Stomach (tissue), 9 donors: Measurements from ENCODE around the gene KCNH6. TPM values are rescaled to one million over a fixed set of nuclear protein-coding genes. Genes with fewer than 3 reads are reported as not detected.

ENCODE experiments used
- DNase-seq, 2 donors: peaks; one replicate each; pipeline versions ENCODE4 v3.0.0 to v3.0.0-alpha.2; 2013 to 2019
- H3K27ac ChIP-seq, 5 donors: fragments of 200-600 bp in 4 of 5; sonication (generic) in 4 of 5; one replicate each; pipeline ENCODE4 v1.5.1; 2013 to 2019; ENCODE audit warnings: mild to moderate bottlenecking in 1 of 5, moderate library complexity in 1 of 5
- H3K27me3 ChIP-seq, 3 donors: fragments of 200-600 bp; sonication (generic); one replicate each; pipeline ENCODE4 v1.5.1; 2017 to 2019; ENCODE audit warnings: mixed run types in 1 of 3
- H3K36me3 ChIP-seq, 4 donors: fragments of 200-600 bp; sonication (generic); 1 replicate in 3 of 4; 2 replicates in 1 of 4; pipeline ENCODE4 v1.5.1; 2016 to 2019
- H3K4me1 ChIP-seq, 4 donors: fragments of 200-600 bp; sonication (generic); one replicate each; pipeline ENCODE4 v1.5.1; 2016 to 2019
- H3K4me3 ChIP-seq, 4 donors: fragments of 200-600 bp; sonication (generic) in 3 of 4; one replicate each; pipeline ENCODE4 v1.5.1; 2016 to 2019; ENCODE audit warnings: mild to moderate bottlenecking in 1 of 4
- H3K9me3 ChIP-seq, 4 donors: fragments of 200-600 bp; sonication (generic); one replicate each; pipeline ENCODE4 v1.5.1; 2016 to 2019
- EP300 ChIP-seq: sonication (generic); formaldehyde crosslinking; IDR thresholded peaks from one replicate; pipeline ENCODE4 v1.6.1; 2017; ENCODE audit warnings: antibody characterized with exemption
- POLR2A ChIP-seq, 4 donors: fragments of 450-650 bp; IDR thresholded peaks; one replicate each; pipeline ENCODE4 v1.6.1; 2016; ENCODE audit warnings: antibody characterized with exemption in 4 of 4, control low read depth in 2 of 4, mild to moderate bottlenecking in 1 of 4, moderate library complexity in 1 of 4
- POLR2AphosphoS5 ChIP-seq, 3 donors: sonication (generic); formaldehyde crosslinking; IDR thresholded peaks; one replicate each; pipeline ENCODE4 v1.6.1; 2016; ENCODE audit warnings: antibody characterized with exemption in 3 of 3
- WGBS, 5 donors: extraction: QIAGEN DNeasy Blood & Tissue Kit in 3 of 5; methylation state at CpG; one replicate each; pipeline versions ENCODE4 v1.1.5 to v1.1.7; 2013 to 2018; 5-methylcytosine and 5-hydroxymethylcytosine counted together
- intact Hi-C: fragments of 100-400 bp; cut with DNase I; formaldehyde crosslinking; loops from one replicate; pipeline ENCODE4 v1.15.1; 2023; ENCODE audit warnings: low total_unique reads
- polyA plus RNA-seq, 3 donors: library from polyadenylated mRNA; stranded (reverse); fragments of 200-250 nt; gene quantifications; one replicate each; pipeline ENCODE4 v1.2.3, GENCODE V29; 2013
- total RNA-seq, 5 donors: library from RNA; depleted of rRNA; stranded (reverse); fragments of >200 nt; gene quantifications; one replicate each; pipeline versions ENCODE4 v1.1.0 to v1.2.3, GENCODE V29; 2014 to 2016
- TF ChIP-seq, protein P1 (sequence below), 7 experiments: fragments of 450-650 bp in 4 of 7; fragments of 200-600 bp in 3 of 7; sonication (generic) in 3 of 7; IDR thresholded peaks; one replicate each; pipeline ENCODE4 v1.5.1; 2016 to 2019; ENCODE audit warnings: antibody characterized with exemption in 7 of 7, control low read depth in 2 of 7, mild to moderate bottlenecking in 1 of 7
- donor health status: healthy with polysubstance abuse.
- donor health status: Bipolar disorder and iron deficiency.
- donor health status: healthy.

KCNH6 gene
- total and polyA plus RNA-seq, 8 donors = 0.20 to 2.3 (median 0.45) TPM; not detected in 1

DNA sequence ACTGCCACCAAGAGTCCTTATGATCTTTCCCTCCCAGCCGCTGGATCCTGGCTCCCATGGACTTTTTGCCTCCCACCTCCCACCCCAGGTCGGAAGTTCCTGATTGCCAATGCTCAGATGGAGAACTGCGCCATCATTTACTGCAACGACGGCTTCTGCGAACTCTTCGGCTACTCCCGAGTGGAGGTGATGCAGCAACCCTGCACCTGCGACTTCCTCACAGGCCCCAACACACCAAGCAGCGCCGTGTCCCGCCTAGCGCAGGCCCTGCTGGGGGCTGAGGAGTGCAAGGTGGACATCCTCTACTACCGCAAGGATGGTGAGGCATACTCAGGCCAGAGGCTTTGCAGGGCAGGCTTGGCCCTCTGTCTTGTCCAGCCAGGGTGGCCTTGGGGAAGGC is 893 bp downstream of the KCNH6 start:
- Histone ChIP-seq H3K4me1 (peaks cover 5 to 11% (median 9%) of the 10 kb centered on the region in 4 donors), H3K27me3 (peaks cover 0 to 61% (median 9%) of the 10 kb centered on the region in 3 donors), H3K4me3 (no peak overlapping the region), H3K9me3 (no peaks in the 10 kb centered on the region), H3K27ac (no peak overlapping the region), H3K36me3 (no peaks in the 10 kb centered on the region)
- WGBS, 5 donors = 88 to 91% (median 91%) methylated on average over 10 to 14 of the region's 14 CpGs
- DNase-seq = no peak
- TF ChIP-seq POLR2A (IDR thresholded peaks at IDR 0.05) = no peak
- no peak for TF ChIP-seq POLR2AphosphoS5 (IDR thresholded peaks at IDR 0.05)
- TF ChIP-seq EP300 = no peak
- TF ChIP-seq, protein P1, sequence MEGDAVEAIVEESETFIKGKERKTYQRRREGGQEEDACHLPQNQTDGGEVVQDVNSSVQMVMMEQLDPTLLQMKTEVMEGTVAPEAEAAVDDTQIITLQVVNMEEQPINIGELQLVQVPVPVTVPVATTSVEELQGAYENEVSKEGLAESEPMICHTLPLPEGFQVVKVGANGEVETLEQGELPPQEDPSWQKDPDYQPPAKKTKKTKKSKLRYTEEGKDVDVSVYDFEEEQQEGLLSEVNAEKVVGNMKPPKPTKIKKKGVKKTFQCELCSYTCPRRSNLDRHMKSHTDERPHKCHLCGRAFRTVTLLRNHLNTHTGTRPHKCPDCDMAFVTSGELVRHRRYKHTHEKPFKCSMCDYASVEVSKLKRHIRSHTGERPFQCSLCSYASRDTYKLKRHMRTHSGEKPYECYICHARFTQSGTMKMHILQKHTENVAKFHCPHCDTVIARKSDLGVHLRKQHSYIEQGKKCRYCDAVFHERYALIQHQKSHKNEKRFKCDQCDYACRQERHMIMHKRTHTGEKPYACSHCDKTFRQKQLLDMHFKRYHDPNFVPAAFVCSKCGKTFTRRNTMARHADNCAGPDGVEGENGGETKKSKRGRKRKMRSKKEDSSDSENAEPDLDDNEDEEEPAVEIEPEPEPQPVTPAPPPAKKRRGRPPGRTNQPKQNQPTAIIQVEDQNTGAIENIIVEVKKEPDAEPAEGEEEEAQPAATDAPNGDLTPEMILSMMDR (IDR thresholded peaks at IDR 0.05) = no peak
- intact Hi-C loops = no loop called here

GRCh38 chr17:63525190-63525946 is 2.2 kb downstream of the KCNH6 start:
- H3K27me3 ChIP-seq = peaks cover 0 to 54% (median 9%) of the 10 kb centered on the region in 3 donors
- intact Hi-C loops = no loop called here
- H3K9me3 ChIP-seq = no peaks in the 10 kb centered on the region
- H3K4me3 ChIP-seq = no peak overlapping the region
- no peak for DNase-seq
- no peak overlapping the region for H3K27ac ChIP-seq
- H3K4me1 ChIP-seq = peaks cover 5 to 11% (median 9%) of the 10 kb centered on the region in 4 donors
- TF ChIP-seq POLR2AphosphoS5 (IDR thresholded peaks at IDR 0.05) (no peak), EP300 (no peak), POLR2A (IDR thresholded peaks at IDR 0.05) (no peak)
- TF ChIP-seq, protein P1 (IDR thresholded peaks at IDR 0.05) = no peak
- 52 to 63% (median 61%) methylated on average over 6 of the region's 6 CpGs for WGBS, 5 donors
- no peaks in the 10 kb centered on the region for H3K36me3 ChIP-seq

- Histone ChIP-seq H3K4me3 (no peak overlapping the region), H3K27ac (no peak overlapping the region), H3K36me3 (no peaks in the 10 kb centered on the region), H3K9me3 (no peaks in the 10 kb centered on the region), H3K27me3 (peaks cover 0 to 50% (median 9%) of the 10 kb centered on the region in 3 donors), H3K4me1 (peaks cover 5 to 11% (median 9%) of the 10 kb centered on the region in 4 donors)
- intact Hi-C loops = no loop called here
- 54 to 77% (median 68%) methylated on average over 4 to 5 of the region's 5 CpGs for WGBS, 5 donors
- TF ChIP-seq, protein P1 (IDR thresholded peaks at IDR 0.05) = no peak
- TF ChIP-seq POLR2AphosphoS5 (IDR thresholded peaks at IDR 0.05) (no peak), POLR2A (IDR thresholded peaks at IDR 0.05) (no peak), EP300 (no peak)
- no peak for DNase-seq
Measured at GRCh38 chr17:63526861-63527260, 3.7 kb downstream of the KCNH6 start.

GRCh38 chr17:63528183-63528582 is 5.0 kb downstream of the KCNH6 start:
- Histone ChIP-seq H3K36me3 (no peaks in the 10 kb centered on the region), H3K9me3 (no peaks in the 10 kb centered on the region), H3K4me1 (peaks cover 2 to 4% (median 3%) of the 10 kb centered on the region in 4 donors), H3K4me3 (no peak overlapping the region), H3K27me3 (peaks cover 0 to 37% (median 8%) of the 10 kb centered on the region in 3 donors), H3K27ac (no peak overlapping the region)
- TF ChIP-seq, protein P1 (IDR thresholded peaks at IDR 0.05) = no peak
- TF ChIP-seq POLR2A (IDR thresholded peaks at IDR 0.05) (no peak), EP300 (no peak), POLR2AphosphoS5 (IDR thresholded peaks at IDR 0.05) (no peak)
- DNase-seq = no peak
- intact Hi-C loops = no loop called here
- WGBS, 5 donors = 72 to 91% (median 86%) methylated on average over 8 to 9 of the region's 9 CpGs
